Liver (tissue), 9 donors: ENCODE data around the gene TMLHE. TPM values are rescaled to one million over a fixed set of nuclear protein-coding genes. Genes with fewer than 3 reads are reported as not detected.
"Not testable (repeated sequence)": the region's sequence is repeated elsewhere in the genome, so short reads cannot be mapped to it uniquely, and the experiment has no call there.

Source experiments
- DNase-seq: peaks from one replicate; pipeline ENCODE4 v3.0.0-alpha.2; 2017; ENCODE audit warnings: low spot score
- H3K27ac ChIP-seq, 2 donors: one replicate each; pipeline ENCODE4 v1.7.0; 2013; ENCODE audit warnings: inconsistent platforms in 2 of 2, low read length in 2 of 2, control low read depth in 1 of 2, low read depth in 1 of 2, mild to moderate bottlenecking in 1 of 2
- H3K27me3 ChIP-seq, 4 donors: one replicate each; pipeline versions ENCODE4 v1.6.1 to v1.7.0; 2013; ENCODE audit warnings: low read length in 3 of 4, inconsistent platforms in 1 of 4, mild to moderate bottlenecking in 1 of 4, moderate library complexity in 1 of 4; ENCODE audit not compliant: control insufficient read depth in 4 of 4, insufficient read depth in 4 of 4
- H3K36me3 ChIP-seq, 4 donors: one replicate each; pipeline versions ENCODE4 v1.6.1 to v1.7.0; 2013; ENCODE audit warnings: low read length in 3 of 4, mild to moderate bottlenecking in 3 of 4, low read depth in 1 of 4, moderate library complexity in 1 of 4; ENCODE audit not compliant: control insufficient read depth in 4 of 4, insufficient read depth in 3 of 4
- H3K4me1 ChIP-seq, 4 donors: one replicate each; pipeline versions ENCODE4 v1.6.1 to v1.7.0; 2013; ENCODE audit warnings: low read length in 3 of 4, mild to moderate bottlenecking in 3 of 4, moderate library complexity in 1 of 4; ENCODE audit not compliant: control insufficient read depth in 4 of 4, insufficient read depth in 4 of 4
- H3K4me3 ChIP-seq, 3 donors: one replicate each; pipeline versions ENCODE4 v1.6.1 to v1.7.0; 2013; ENCODE audit warnings: low read length in 3 of 3, control low read depth in 1 of 3, low read depth in 1 of 3, mild to moderate bottlenecking in 1 of 3
- H3K9ac ChIP-seq, 2 donors: one replicate each; pipeline ENCODE4 v1.7.0; 2013; ENCODE audit warnings: low read length in 2 of 2, mild to moderate bottlenecking in 2 of 2, moderate library complexity in 2 of 2, control low read depth in 1 of 2, low read depth in 1 of 2
- H3K9me3 ChIP-seq, 4 donors: one replicate each; pipeline versions ENCODE4 v1.6.1 to v1.7.0; 2013; ENCODE audit warnings: low read length in 3 of 4; ENCODE audit not compliant: control insufficient read depth in 4 of 4
- EGR1 ChIP-seq, 2 donors: IDR thresholded peaks; 2 replicates each; pipeline ENCODE4 v1.6.1; 2016 to 2018; ENCODE audit warnings: antibody characterized with exemption in 2 of 2, low read depth in 2 of 2
- FOXA1 ChIP-seq: IDR thresholded peaks from 2 replicates; pipeline ENCODE4 v1.6.1; 2016; ENCODE audit warnings: antibody characterized with exemption
- FOXA2 ChIP-seq: IDR thresholded peaks from 2 replicates; pipeline ENCODE4 v1.6.1; 2016; ENCODE audit warnings: antibody characterized with exemption
- GABPA ChIP-seq, 2 donors: IDR thresholded peaks in 1 of 2; conservative IDR thresholded peaks in 1 of 2; 2 replicates each; pipeline ENCODE4 v1.6.1; 2016; ENCODE audit warnings: antibody characterized with exemption in 2 of 2, mild to moderate bottlenecking in 1 of 2, moderate library complexity in 1 of 2
- HNF4A ChIP-seq, 2 donors: conservative IDR thresholded peaks; 2 replicates each; pipeline ENCODE4 v1.6.1; 2016; ENCODE audit warnings: antibody characterized with exemption in 2 of 2, mild to moderate bottlenecking in 2 of 2
- HNF4G ChIP-seq: IDR thresholded peaks from 2 replicates; pipeline ENCODE4 v1.6.1; 2016; ENCODE audit warnings: antibody characterized with exemption
- JUND ChIP-seq, 2 donors: IDR thresholded peaks; 2 replicates each; pipeline ENCODE4 v1.6.1; 2016; ENCODE audit warnings: antibody characterized with exemption in 2 of 2
- RAD21 ChIP-seq, 2 donors: IDR thresholded peaks; 2 replicates each; pipeline ENCODE4 v1.6.1; 2016; ENCODE audit warnings: antibody characterized with exemption in 2 of 2, mild to moderate bottlenecking in 2 of 2
- SP1 ChIP-seq: IDR thresholded peaks from 2 replicates; pipeline ENCODE4 v1.6.1; 2018; ENCODE audit warnings: antibody characterized with exemption, mild to moderate bottlenecking
- TAF1 ChIP-seq: conservative IDR thresholded peaks from 2 replicates; pipeline ENCODE4 v1.6.1; 2016; ENCODE audit warnings: antibody characterized with exemption, mild to moderate bottlenecking
- YY1 ChIP-seq: IDR thresholded peaks from 2 replicates; pipeline ENCODE4 v1.6.1; 2016; ENCODE audit warnings: antibody characterized with exemption, mild to moderate bottlenecking
- WGBS: extraction: QIAGEN DNeasy Blood & Tissue Kit; methylation state at CpG from one replicate; pipeline ENCODE4 v1.1.7; 2013; 5-methylcytosine and 5-hydroxymethylcytosine counted together
- polyA plus RNA-seq, 2 donors: library from polyadenylated mRNA; stranded (reverse) in 1 of 2; unstranded in 1 of 2; fragments of 200-250 nt in 1 of 2; fragments of >200 nt in 1 of 2; fragmentation: Nextera tagmentation in 1 of 2; extraction: Ambion mirVana in 1 of 2; gene quantifications; one replicate each; pipeline versions ENCODE4 v1.2.1 to v1.2.3, GENCODE V29; 2013 to 2015
- total RNA-seq, 2 donors: library from RNA; depleted of rRNA; stranded (reverse); fragments of >200 nt; gene quantifications; one replicate each; pipeline ENCODE4 v1.2.3, GENCODE V29; 2014
- TF ChIP-seq, protein P1 (sequence below): fragments of 150-350 bp; IDR thresholded peaks from 2 replicates; pipeline ENCODE4 v1.5.1; 2017; ENCODE audit warnings: improper control_type of control experiment, low read depth, low read length; ENCODE audit not compliant: missing input control
- TF ChIP-seq, protein P2 (sequence below): IDR thresholded peaks from 2 replicates; pipeline ENCODE4 v1.6.1; 2016; ENCODE audit warnings: antibody characterized with exemption
- TF ChIP-seq, protein P3 (sequence below): IDR thresholded peaks from 2 replicates; pipeline ENCODE4 v1.6.1; 2016; ENCODE audit warnings: antibody characterized with exemption, mild to moderate bottlenecking
- donor health status: healthy.
- donor health status: healthy.
- donor health status: healthy.
- donor health status: healthy.
- donor health status: healthy.

The TMLHE gene
- total and polyA plus RNA-seq, 4 donors, result 10.4 to 21.3 (median 12.2) TPM

DNA sequence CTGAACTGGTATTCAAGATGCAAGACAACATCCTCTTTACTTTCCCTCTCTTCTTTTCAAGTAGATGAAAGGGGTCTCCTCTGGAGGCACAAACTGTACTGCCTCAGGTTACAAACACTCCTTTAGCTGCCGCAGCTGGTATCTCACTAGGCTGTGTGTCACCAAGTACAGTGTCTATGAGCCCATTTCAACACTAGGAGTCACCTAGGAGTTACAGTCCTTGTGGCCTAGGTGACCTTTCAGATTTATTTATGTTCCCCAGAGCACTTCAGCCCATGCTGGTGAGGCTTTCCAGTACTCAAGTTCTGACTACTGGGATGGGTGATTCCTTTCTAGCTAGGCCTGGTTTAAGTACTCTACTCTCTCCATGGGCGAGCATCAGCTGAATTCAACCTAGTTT is 32.4 kb upstream of the TMLHE start:
- no peak overlapping the region for H3K9ac ChIP-seq
- 93% methylated on average over 2 of the region's 2 CpGs for WGBS
- no peak overlapping the region for H3K4me3 ChIP-seq
- no peaks in the 10 kb centered on the region for H3K27me3 ChIP-seq
- no peaks in the 10 kb centered on the region for H3K36me3 ChIP-seq
- TF ChIP-seq EGR1 (IDR thresholded peaks at IDR 0.05; ENCODE audit: low read depth in 2 of 2) (no peak), RAD21 (IDR thresholded peaks at IDR 0.05) (no peak), HNF4G (no peak), SP1 (no peak), TAF1 (no peak), HNF4A (conservative IDR thresholded peaks at IDR 0.05) (no peak), FOXA1 (no peak), JUND (IDR thresholded peaks at IDR 0.05) (no peak), GABPA (IDR thresholded peaks at IDR 0.05 in 1 of 2, conservative IDR thresholded peaks at IDR 0.05 in 1 of 2) (no peak)
- TF ChIP-seq, protein P1, sequence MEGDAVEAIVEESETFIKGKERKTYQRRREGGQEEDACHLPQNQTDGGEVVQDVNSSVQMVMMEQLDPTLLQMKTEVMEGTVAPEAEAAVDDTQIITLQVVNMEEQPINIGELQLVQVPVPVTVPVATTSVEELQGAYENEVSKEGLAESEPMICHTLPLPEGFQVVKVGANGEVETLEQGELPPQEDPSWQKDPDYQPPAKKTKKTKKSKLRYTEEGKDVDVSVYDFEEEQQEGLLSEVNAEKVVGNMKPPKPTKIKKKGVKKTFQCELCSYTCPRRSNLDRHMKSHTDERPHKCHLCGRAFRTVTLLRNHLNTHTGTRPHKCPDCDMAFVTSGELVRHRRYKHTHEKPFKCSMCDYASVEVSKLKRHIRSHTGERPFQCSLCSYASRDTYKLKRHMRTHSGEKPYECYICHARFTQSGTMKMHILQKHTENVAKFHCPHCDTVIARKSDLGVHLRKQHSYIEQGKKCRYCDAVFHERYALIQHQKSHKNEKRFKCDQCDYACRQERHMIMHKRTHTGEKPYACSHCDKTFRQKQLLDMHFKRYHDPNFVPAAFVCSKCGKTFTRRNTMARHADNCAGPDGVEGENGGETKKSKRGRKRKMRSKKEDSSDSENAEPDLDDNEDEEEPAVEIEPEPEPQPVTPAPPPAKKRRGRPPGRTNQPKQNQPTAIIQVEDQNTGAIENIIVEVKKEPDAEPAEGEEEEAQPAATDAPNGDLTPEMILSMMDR, result no peak
- TF ChIP-seq, protein P2, sequence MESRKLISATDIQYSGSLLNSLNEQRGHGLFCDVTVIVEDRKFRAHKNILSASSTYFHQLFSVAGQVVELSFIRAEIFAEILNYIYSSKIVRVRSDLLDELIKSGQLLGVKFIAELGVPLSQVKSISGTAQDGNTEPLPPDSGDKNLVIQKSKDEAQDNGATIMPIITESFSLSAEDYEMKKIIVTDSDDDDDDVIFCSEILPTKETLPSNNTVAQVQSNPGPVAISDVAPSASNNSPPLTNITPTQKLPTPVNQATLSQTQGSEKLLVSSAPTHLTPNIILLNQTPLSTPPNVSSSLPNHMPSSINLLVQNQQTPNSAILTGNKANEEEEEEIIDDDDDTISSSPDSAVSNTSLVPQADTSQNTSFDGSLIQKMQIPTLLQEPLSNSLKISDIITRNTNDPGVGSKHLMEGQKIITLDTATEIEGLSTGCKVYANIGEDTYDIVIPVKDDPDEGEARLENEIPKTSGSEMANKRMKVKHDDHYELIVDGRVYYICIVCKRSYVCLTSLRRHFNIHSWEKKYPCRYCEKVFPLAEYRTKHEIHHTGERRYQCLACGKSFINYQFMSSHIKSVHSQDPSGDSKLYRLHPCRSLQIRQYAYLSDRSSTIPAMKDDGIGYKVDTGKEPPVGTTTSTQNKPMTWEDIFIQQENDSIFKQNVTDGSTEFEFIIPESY, result no peak
- TF ChIP-seq, protein P3, sequence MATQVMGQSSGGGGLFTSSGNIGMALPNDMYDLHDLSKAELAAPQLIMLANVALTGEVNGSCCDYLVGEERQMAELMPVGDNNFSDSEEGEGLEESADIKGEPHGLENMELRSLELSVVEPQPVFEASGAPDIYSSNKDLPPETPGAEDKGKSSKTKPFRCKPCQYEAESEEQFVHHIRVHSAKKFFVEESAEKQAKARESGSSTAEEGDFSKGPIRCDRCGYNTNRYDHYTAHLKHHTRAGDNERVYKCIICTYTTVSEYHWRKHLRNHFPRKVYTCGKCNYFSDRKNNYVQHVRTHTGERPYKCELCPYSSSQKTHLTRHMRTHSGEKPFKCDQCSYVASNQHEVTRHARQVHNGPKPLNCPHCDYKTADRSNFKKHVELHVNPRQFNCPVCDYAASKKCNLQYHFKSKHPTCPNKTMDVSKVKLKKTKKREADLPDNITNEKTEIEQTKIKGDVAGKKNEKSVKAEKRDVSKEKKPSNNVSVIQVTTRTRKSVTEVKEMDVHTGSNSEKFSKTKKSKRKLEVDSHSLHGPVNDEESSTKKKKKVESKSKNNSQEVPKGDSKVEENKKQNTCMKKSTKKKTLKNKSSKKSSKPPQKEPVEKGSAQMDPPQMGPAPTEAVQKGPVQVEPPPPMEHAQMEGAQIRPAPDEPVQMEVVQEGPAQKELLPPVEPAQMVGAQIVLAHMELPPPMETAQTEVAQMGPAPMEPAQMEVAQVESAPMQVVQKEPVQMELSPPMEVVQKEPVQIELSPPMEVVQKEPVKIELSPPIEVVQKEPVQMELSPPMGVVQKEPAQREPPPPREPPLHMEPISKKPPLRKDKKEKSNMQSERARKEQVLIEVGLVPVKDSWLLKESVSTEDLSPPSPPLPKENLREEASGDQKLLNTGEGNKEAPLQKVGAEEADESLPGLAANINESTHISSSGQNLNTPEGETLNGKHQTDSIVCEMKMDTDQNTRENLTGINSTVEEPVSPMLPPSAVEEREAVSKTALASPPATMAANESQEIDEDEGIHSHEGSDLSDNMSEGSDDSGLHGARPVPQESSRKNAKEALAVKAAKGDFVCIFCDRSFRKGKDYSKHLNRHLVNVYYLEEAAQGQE, result no peak
- no peaks in the 10 kb centered on the region for H3K9me3 ChIP-seq
- no peaks in the 10 kb centered on the region for H3K4me1 ChIP-seq
- no peak overlapping the region for H3K27ac ChIP-seq
- no peak for DNase-seq

DNA sequence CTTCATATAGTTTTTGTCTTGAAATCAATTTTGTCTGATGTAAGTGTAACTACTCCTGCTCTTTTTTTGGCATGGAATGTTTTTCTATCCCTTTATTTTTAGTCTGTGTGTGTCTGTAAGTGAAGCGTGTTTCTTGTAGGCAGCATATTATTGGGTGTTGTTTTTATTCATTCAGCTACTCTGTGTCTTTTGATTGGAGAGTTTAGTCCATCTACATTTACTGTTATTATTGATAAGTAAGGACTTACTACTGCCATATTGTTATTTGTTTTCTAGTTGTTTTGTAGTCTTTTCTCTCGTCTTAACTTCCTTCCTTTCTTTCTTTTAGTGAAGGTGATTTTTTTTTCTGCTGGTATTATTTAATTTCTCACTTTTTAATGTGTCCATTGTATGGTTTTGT is 30.5 kb upstream of the TMLHE start:
- no peak overlapping the region for H3K4me3 ChIP-seq
- TF ChIP-seq FOXA2 (no peak), TAF1 (no peak), JUND (IDR thresholded peaks at IDR 0.05) (no peak), YY1 (no peak), HNF4A (conservative IDR thresholded peaks at IDR 0.05) (no peak), RAD21 (IDR thresholded peaks at IDR 0.05) (no peak)
- TF ChIP-seq, protein P1, result no peak
- TF ChIP-seq, protein P3, result no peak
- H3K27me3 ChIP-seq, result no peaks in the 10 kb centered on the region
- 86% methylated on average over 2 of the region's 2 CpGs for WGBS
- no peaks in the 10 kb centered on the region for H3K9me3 ChIP-seq
- no peaks in the 10 kb centered on the region for H3K4me1 ChIP-seq
- DNase-seq, result no peak
- no peak overlapping the region for H3K27ac ChIP-seq
- H3K9ac ChIP-seq, result no peak overlapping the region
- no peaks in the 10 kb centered on the region for H3K36me3 ChIP-seq

DNA sequence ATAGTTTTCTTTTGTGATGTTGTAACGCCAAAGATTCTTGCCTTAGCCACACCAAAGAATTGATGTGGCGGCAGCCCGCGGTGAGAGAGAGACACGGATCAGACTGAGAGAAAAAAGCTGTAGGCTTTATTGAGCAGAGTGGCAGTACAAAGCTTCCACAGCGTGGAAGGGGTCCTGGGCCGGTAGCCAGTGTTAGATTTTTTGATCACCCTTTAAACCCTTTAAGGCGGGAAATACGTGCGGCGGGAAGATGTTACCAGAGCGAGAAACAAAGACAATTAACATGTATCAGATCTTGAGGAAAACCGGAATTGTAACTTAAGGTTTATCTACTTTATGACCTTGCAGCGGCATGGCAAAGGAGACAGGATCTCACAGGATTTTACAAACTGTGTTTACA is 28.6 kb upstream of the TMLHE start:
- H3K27me3 ChIP-seq, H3K36me3 ChIP-seq, H3K27ac ChIP-seq, H3K9me3 ChIP-seq, DNase-seq, H3K4me1 ChIP-seq, H3K9ac ChIP-seq: not testable (repeated sequence)
- H3K4me3 ChIP-seq, result peak overlapping the region in 2 of 3 donors; percentile 27 to 49
- 40% methylated on average over 14 of the region's 14 CpGs for WGBS
